ENCODE results near the gene KRTAP23-1. TPM values are rescaled to one million over a fixed set of nuclear protein-coding genes. Genes with fewer than 3 reads are reported as not detected.

KRTAP23-1 gene
- total RNA-seq, 1 experiment from 2014 or later: not detected

DNA sequence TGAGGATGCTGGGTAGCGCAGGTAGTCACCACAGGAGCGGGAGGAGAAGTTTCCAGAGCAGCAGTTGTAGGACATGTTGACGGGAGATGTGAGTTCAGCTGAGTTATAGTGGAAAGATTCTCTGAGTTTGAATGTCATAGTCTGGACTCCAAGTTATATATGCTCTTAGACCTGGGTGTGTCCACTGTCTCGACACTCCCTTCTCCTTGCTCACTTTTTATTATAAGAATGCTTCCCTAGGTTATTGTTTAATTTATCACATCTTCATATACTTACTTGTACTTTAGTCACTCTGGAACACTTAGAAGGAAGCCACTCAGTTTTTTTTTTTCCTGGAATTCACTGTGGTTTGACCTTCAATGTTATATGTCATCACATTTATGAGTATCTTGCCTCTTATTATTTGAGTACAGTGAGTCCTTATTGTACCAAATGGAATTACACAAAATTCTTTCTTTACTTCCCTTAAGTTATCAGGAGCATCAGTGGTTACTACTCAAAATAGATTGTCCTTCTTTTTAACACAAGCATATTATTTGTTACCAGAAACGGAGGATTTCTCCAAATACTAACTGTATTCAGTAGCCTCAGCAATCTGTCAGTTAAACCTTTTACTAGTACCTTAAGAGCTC is 23.8 kb upstream of the KRTAP23-1 start, which contains the start of gene KRTAP13-2:
Gene KRTAP13-2 (minus strand): TSS at position 133 of the 632 bp plus-strand sequence. CDS start 58 bp downstream, at position 75.
- no peak within 1 kb of the TSS for H3K4me3 Mint-ChIP-seq (ENCODE audit: low read depth, unreplicated experiment)
- H3K9me3 Mint-ChIP-seq (ENCODE audit: low read depth, unreplicated experiment): peaks cover 6% of the 10 kb centered on the region
- H3K27me3 Mint-ChIP-seq (ENCODE audit: unreplicated experiment): no peaks in the 10 kb centered on the region
- BruUV-seq (replicated peaks): no TSS peak
- H3K27ac Mint-ChIP-seq (ENCODE audit: unreplicated experiment): no peak within 1 kb of the TSS
- no peak for DNase-seq
- no peaks in the 10 kb centered on the region for H3K36me3 Mint-ChIP-seq (ENCODE audit: insufficient read depth, unreplicated experiment)
- TF ChIP-seq, protein P1, sequence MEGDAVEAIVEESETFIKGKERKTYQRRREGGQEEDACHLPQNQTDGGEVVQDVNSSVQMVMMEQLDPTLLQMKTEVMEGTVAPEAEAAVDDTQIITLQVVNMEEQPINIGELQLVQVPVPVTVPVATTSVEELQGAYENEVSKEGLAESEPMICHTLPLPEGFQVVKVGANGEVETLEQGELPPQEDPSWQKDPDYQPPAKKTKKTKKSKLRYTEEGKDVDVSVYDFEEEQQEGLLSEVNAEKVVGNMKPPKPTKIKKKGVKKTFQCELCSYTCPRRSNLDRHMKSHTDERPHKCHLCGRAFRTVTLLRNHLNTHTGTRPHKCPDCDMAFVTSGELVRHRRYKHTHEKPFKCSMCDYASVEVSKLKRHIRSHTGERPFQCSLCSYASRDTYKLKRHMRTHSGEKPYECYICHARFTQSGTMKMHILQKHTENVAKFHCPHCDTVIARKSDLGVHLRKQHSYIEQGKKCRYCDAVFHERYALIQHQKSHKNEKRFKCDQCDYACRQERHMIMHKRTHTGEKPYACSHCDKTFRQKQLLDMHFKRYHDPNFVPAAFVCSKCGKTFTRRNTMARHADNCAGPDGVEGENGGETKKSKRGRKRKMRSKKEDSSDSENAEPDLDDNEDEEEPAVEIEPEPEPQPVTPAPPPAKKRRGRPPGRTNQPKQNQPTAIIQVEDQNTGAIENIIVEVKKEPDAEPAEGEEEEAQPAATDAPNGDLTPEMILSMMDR (IDR thresholded peaks at IDR 0.05; ENCODE audit: unreplicated experiment): no peak
- CTCF ChIA-PET: interaction anchor here (0.6 kb wide), 1 partner anchor 25 kb away, joined by 4 read pairs; no protein-coding TSS in a partner anchor
- no peaks in the 10 kb centered on the region for H3K4me1 Mint-ChIP-seq (ENCODE audit: low read depth, unreplicated experiment)
- intact Hi-C loops (cut with micrococcal nuclease; ENCODE audit: unreplicated experiment): no loop called here

DNA sequence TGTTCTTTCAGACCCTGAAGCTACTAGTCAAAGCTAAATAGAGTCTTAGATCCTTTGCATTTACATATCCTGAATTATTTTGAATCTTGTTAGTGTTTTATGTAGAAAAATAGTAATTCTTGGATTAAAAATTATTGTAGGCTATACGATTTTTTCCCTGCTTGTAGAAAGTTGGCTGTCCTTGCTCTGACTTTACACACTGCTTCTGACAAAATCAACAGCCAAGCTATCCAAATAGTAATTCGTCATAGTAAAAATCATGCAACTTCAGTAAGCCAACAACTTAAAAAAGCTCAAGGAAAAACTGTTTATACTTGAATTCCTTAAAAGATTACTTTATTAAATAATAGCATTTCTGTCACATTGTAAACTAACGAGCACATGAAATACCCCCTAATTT is 7.5 kb upstream of the KRTAP23-1 start:
- CTCF ChIA-PET: interaction anchor here (0.5 kb wide), 1 partner anchor 9 kb away, joined by 5 read pairs; no protein-coding TSS in a partner anchor
- H3K36me3 Mint-ChIP-seq (ENCODE audit: insufficient read depth, unreplicated experiment): no peaks in the 10 kb centered on the region
- DNase-seq: no peak
- no peaks in the 10 kb centered on the region for H3K4me1 Mint-ChIP-seq (ENCODE audit: low read depth, unreplicated experiment)
- no TSS peak for BruUV-seq (replicated peaks)
- no peak overlapping the region for H3K4me3 Mint-ChIP-seq (ENCODE audit: low read depth, unreplicated experiment)
- intact Hi-C loops (cut with micrococcal nuclease; ENCODE audit: unreplicated experiment): no loop called here
- H3K27ac Mint-ChIP-seq (ENCODE audit: unreplicated experiment): no peak overlapping the region
- peaks cover 3% of the 10 kb centered on the region for H3K9me3 Mint-ChIP-seq (ENCODE audit: low read depth, unreplicated experiment)
- TF ChIP-seq, protein P1 (IDR thresholded peaks at IDR 0.05; ENCODE audit: unreplicated experiment): no peak
- peaks cover 18% of the 10 kb centered on the region for H3K27me3 Mint-ChIP-seq (ENCODE audit: unreplicated experiment)

DNA sequence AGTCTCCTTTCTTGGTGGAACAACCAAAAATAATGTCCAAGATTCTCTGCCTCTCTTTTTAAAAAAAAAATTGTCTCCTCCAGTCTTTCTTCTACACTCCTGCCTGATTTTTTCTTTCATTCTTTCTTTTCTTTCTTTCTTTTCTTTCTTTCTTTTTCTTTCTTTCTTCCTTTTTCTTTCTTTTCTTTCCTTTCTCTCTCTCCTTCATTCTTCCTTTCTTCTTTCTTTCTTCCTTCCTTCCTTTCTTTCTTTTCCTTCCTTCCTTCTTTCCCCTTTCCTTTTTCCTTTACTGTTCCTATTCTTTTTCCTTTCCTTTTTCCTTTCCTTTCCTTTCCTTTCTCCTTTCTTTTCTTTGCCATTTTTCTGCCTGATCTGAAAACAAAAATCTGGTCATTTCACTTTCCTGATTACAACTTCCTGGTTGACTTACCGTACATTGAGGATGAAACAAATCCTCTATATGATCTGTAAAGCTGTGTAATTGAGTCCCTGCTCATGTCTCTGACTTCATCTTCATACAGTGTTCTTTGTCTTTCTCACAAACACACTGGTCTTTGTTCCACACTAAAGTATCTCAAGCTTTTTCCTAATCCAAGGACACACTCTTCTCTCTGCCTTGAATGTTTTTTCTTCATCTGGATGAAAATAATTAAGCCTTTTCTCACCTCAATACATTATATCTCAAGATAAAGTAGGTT is 6.1 kb upstream of the KRTAP23-1 start:
- Mint-ChIP-seq H3K27ac (ENCODE audit: unreplicated experiment) (no peak overlapping the region), H3K27me3 (ENCODE audit: unreplicated experiment) (peaks cover 18% of the 10 kb centered on the region), H3K9me3 (ENCODE audit: low read depth, unreplicated experiment) (peaks cover 3% of the 10 kb centered on the region), H3K36me3 (ENCODE audit: insufficient read depth, unreplicated experiment) (no peaks in the 10 kb centered on the region), H3K4me3 (ENCODE audit: low read depth, unreplicated experiment) (no peak overlapping the region), H3K4me1 (ENCODE audit: low read depth, unreplicated experiment) (no peaks in the 10 kb centered on the region)
- no peak for DNase-seq
- intact Hi-C loops (cut with micrococcal nuclease; ENCODE audit: unreplicated experiment): no loop called here
- no TSS peak for BruUV-seq (replicated peaks)
- TF ChIP-seq, protein P1 (IDR thresholded peaks at IDR 0.05; ENCODE audit: unreplicated experiment): no peak
- CTCF ChIA-PET: no interaction called here

DNA sequence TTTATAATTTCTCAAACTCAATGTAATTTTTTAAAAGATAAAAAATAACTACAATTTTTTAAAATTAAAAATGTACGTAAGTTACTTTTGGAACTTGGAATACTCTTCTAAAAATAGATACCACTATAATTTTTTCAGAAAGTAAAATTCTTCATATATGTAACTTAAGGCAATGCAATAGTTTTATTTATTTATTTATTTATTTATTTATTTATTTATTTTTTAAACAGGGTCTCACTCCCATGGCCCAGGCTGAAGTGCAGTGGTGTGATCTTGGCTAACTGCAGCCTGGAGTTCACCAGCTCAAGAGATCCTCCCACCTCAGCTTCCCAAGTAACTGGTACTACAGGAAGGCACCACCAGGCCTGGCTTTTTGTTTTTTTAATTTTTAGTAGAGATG is 3.1 kb upstream of the KRTAP23-1 start:
- no peak for DNase-seq
- CTCF ChIA-PET: no interaction called here
- H3K9me3 Mint-ChIP-seq (ENCODE audit: low read depth, unreplicated experiment): peaks cover 3% of the 10 kb centered on the region
- TF ChIP-seq, protein P1 (IDR thresholded peaks at IDR 0.05; ENCODE audit: unreplicated experiment): no peak
- H3K36me3 Mint-ChIP-seq (ENCODE audit: insufficient read depth, unreplicated experiment): no peaks in the 10 kb centered on the region
- no TSS peak for BruUV-seq (replicated peaks)
- no peaks in the 10 kb centered on the region for H3K4me1 Mint-ChIP-seq (ENCODE audit: low read depth, unreplicated experiment)
- intact Hi-C loops (cut with micrococcal nuclease; ENCODE audit: unreplicated experiment): no loop called here
- H3K4me3 Mint-ChIP-seq (ENCODE audit: low read depth, unreplicated experiment): no peak overlapping the region
- peaks cover 18% of the 10 kb centered on the region for H3K27me3 Mint-ChIP-seq (ENCODE audit: unreplicated experiment)
- H3K27ac Mint-ChIP-seq (ENCODE audit: unreplicated experiment): no peak overlapping the region
